Measurements from ENCODE around the gene LCN12.

GRCh38 chr9:136985853-136986252 is 33.8 kb downstream of the LCN12 start:
- TF ChIP-seq CTCF (IDR thresholded peaks at IDR 0.05; ENCODE audit: insufficient read depth, low read length), result no peak
- no peak for TF ChIP-seq POLR2AphosphoS5 (IDR thresholded peaks at IDR 0.05; ENCODE audit: low read depth)
- TF ChIP-seq REST (IDR thresholded peaks at IDR 0.05; ENCODE audit: insufficient replicate concordance, low read depth), result no peak

Measured in HL-60 (cell line).